B cell (primary cell): ENCODE measurements around the gene EDARADD. TPM values are rescaled to one million over a fixed set of nuclear protein-coding genes. Genes with fewer than 3 reads are reported as not detected.

ENCODE experiments used
- ATAC-seq: fragments of 200-7000 bp; cut with Tn5 transposase; one replicate; pipeline ENCODE4 v1.10.0; 2021; ENCODE audit warnings: low read depth, mild to moderate bottlenecking, moderate number of reproducible peaks, moderate library complexity
- CTCF ChIA-PET: fragments of 350-600 bp; sonication (Branson Sonifier 250); formaldehyde crosslinking; loops from one replicate; lab custom pipeline; 2021; ENCODE audit warnings: antibody characterized with exemption, inconsistent platforms; lab: Charles Lee
- POLR2A ChIA-PET: fragments of 350-600 bp; sonication (Branson Sonifier 250); formaldehyde crosslinking; loops from one replicate; lab custom pipeline; 2021; ENCODE audit warnings: antibody characterized with exemption; lab: Charles Lee
- DNase-seq: peaks from one replicate; pipeline ENCODE4 v3.0.0; 2013
- H2AFZ ChIP-seq: 2 replicates; pipeline ENCODE4 v1.6.1; 2012; ENCODE audit warnings: mild to moderate bottlenecking, low read depth, low read length; ENCODE audit not compliant: insufficient read depth, poor library complexity, severe bottlenecking
- H3K27ac ChIP-seq, 2 donors: 1 replicate in 1 of 2; 2 replicates in 1 of 2; pipeline ENCODE4 v1.5.1; 2012 to 2013; ENCODE audit warnings: low read length in 2 of 2, mild to moderate bottlenecking in 2 of 2, moderate library complexity in 1 of 2
- H3K27me3 ChIP-seq, 4 experiments: fragments of 200-600 bp in 1 of 4; sonication (generic) in 1 of 4; replicated peaks in 1 of 4; 1 replicate in 2 of 4; 2 replicates in 2 of 4; pipeline versions ENCODE4 v1.6.1 to v1.7.0; 2013 to 2016; ENCODE audit warnings: low read length in 3 of 4, mild to moderate bottlenecking in 2 of 4, mixed read lengths in 1 of 4, moderate library complexity in 1 of 4; ENCODE audit not compliant: insufficient read depth in 4 of 4, control insufficient read depth in 3 of 4; ENCODE audit errors: control extremely low read depth in 1 of 4
- H3K36me3 ChIP-seq, 2 experiments: replicated peaks in 1 of 2; 1 replicate in 1 of 2; 2 replicates in 1 of 2; pipeline versions ENCODE4 v1.6.1 to v1.7.1; 2013; ENCODE audit warnings: low read length in 1 of 2; ENCODE audit not compliant: insufficient read depth in 2 of 2, control insufficient read depth in 1 of 2; ENCODE audit errors: control extremely low read depth in 1 of 2, extremely low read depth in 1 of 2
- H3K4me1 ChIP-seq, 2 donors: fragments of 200-600 bp in 1 of 2; sonication (generic) in 1 of 2; 1 replicate in 1 of 2; 2 replicates in 1 of 2; pipeline versions ENCODE4 v1.5.1 to v1.6.1; 2013 to 2017; ENCODE audit warnings: low read length in 2 of 2; ENCODE audit not compliant: control insufficient read depth in 2 of 2, insufficient read depth in 2 of 2
- H3K4me2 ChIP-seq: replicated peaks from 2 replicates; pipeline ENCODE3; 2012; ENCODE audit warnings: mild to moderate bottlenecking, low read depth, low read length; ENCODE audit not compliant: poor library complexity, severe bottlenecking
- H3K4me3 ChIP-seq, 5 experiments: fragments of 200-600 bp in 1 of 5; sonication (generic) in 1 of 5; 1 replicate in 3 of 5; 2 replicates in 2 of 5; pipeline versions ENCODE4 v1.5.1 to v1.7.0; 2011 to 2016; ENCODE audit warnings: low read length in 4 of 5, mild to moderate bottlenecking in 4 of 5, low read depth in 2 of 5, control low read depth in 1 of 5, moderate library complexity in 1 of 5; ENCODE audit not compliant: insufficient read depth in 1 of 5; ENCODE audit errors: control extremely low read depth in 1 of 5, extremely low read depth in 1 of 5
- H3K79me2 ChIP-seq: fragments of 200-600 bp; sonication (generic); one replicate; pipeline ENCODE4 v1.6.0; 2016; ENCODE audit warnings: low read length; ENCODE audit not compliant: control insufficient read depth, insufficient read depth
- H3K9ac ChIP-seq: fragments of 200-600 bp; sonication (generic); 2 replicates; pipeline ENCODE4 v1.6.1; 2017; ENCODE audit warnings: mild to moderate bottlenecking, low read length, moderate library complexity
- H3K9me3 ChIP-seq, 3 donors: one replicate each; pipeline versions ENCODE4 v1.6.1 to v1.7.1; 2013; ENCODE audit warnings: low read length in 2 of 3; ENCODE audit not compliant: control insufficient read depth in 2 of 3, insufficient read depth in 1 of 3; ENCODE audit errors: control extremely low read depth in 1 of 3
- H4K20me1 ChIP-seq: 2 replicates; pipeline ENCODE4 v1.6.0; 2012; ENCODE audit warnings: mild to moderate bottlenecking, low read length; ENCODE audit not compliant: insufficient read depth, control insufficient read depth, poor library complexity, severe bottlenecking
- H3K27ac Mint-ChIP-seq: one replicate; pipeline ENCODE4 v1.8.0; 2021; ENCODE audit warnings: mixed read lengths
- H3K27me3 Mint-ChIP-seq: one replicate; pipeline ENCODE4 v1.8.0; 2021; ENCODE audit warnings: mixed read lengths
- H3K4me1 Mint-ChIP-seq: one replicate; pipeline ENCODE4 v1.8.0; 2021; ENCODE audit warnings: mixed read lengths
- H3K4me3 Mint-ChIP-seq: one replicate; pipeline ENCODE4 v1.8.0; 2021; ENCODE audit warnings: mixed read lengths
- H3K9me3 Mint-ChIP-seq: one replicate; pipeline ENCODE4 v1.8.0; 2022; ENCODE audit warnings: mixed read lengths; ENCODE audit not compliant: insufficient read depth
- CTCF ChIP-seq: fragments of 200-600 bp; IDR thresholded peaks from one replicate; pipeline ENCODE4 v1.8.0; 2022; ENCODE audit warnings: antibody characterized with exemption, mild to moderate bottlenecking
- EZH2 ChIP-seq: IDR thresholded peaks from 2 replicates; pipeline ENCODE4 v1.6.1; 2012; ENCODE audit warnings: borderline replicate concordance, low read depth, mild to moderate bottlenecking, moderate library complexity, low read length; ENCODE audit not compliant: insufficient read depth, poor library complexity, severe bottlenecking
- whole genome bisulfite sequencing: methylation state at CpG from one replicate; pipeline ENCODE4 v1.1.5; 2013; ENCODE audit warnings: missing lambda C conversion rate; ENCODE audit not compliant: insufficient coverage; 5-methylcytosine and 5-hydroxymethylcytosine counted together
- intact Hi-C: fragments of 100-400 bp; cut with micrococcal nuclease; formaldehyde crosslinking; loops from one replicate; pipeline ENCODE4 v1.10.0; 2022
- polyA plus RNA-seq: library from polyadenylated mRNA; depleted of rRNA; stranded (reverse); fragments of >200 nt; gene quantifications from 2 replicates; pipeline ENCODE4 v1.2.3, GENCODE V29; 2012
- total RNA-seq, 2 donors: library from RNA; stranded (reverse); fragments of 120-200 nt in 1 of 2; gene quantifications; 1 replicate in 1 of 2; 2 replicates in 1 of 2; pipeline versions ENCODE4 v1.2.3 to v1.2.4, GENCODE V29; 2013 to 2022

Gene EDARADD
- total and polyA plus RNA-seq, 2 donors (not counting 1 experiment from before 2014, with no cell fraction given): 0.15 TPM; not detected in 1

GRCh38 chr1:236345728-236346127, 48.4 kb upstream of the EDARADD start:
- Mint-ChIP-seq H3K27ac (no peak overlapping the region), H3K9me3 (no peaks in the 10 kb centered on the region), H3K27me3 (peaks cover 14% of the 10 kb centered on the region), H3K4me1 (no peaks in the 10 kb centered on the region), H3K4me3 (no peak overlapping the region)
- ChIA-PET POLR2A (no interaction called here), CTCF (interaction anchor here (1.2 to 2.1 kb wide), 3 partner anchors 236 to 242 kb away, joined by 4 to 5 read pairs (median 5); no protein-coding TSS in a partner anchor)
- no peak for TF ChIP-seq CTCF
- no peak for TF ChIP-seq EZH2
- H2AFZ ChIP-seq: no peak overlapping the region
- H3K27me3 ChIP-seq: peaks cover 0 to 7% (median 0%) of the 10 kb centered on the region in 4 experiments
- H3K4me3 ChIP-seq: no peak overlapping the region
- no peaks in the 10 kb centered on the region for H4K20me1 ChIP-seq
- H3K9ac ChIP-seq: no peak overlapping the region
- peaks cover 0 to 5% (median 0%) of the 10 kb centered on the region in 3 donors for H3K9me3 ChIP-seq
- no peak overlapping the region for H3K4me2 ChIP-seq
- no peak for ATAC-seq
- no peaks in the 10 kb centered on the region for H3K4me1 ChIP-seq
- no peak overlapping the region for H3K27ac ChIP-seq
- no peaks in the 10 kb centered on the region for H3K36me3 ChIP-seq
- H3K79me2 ChIP-seq: no peaks in the 10 kb centered on the region
- no CpG with 5 or more reads among the region's 1 CpG for WGBS
- intact Hi-C loops: loop anchor here (5.0 kb wide), 1 partner anchor 238 kb away; no protein-coding TSS in a partner anchor
- DNase-seq: no peak

- Histone ChIP-seq H3K4me2 (no peak overlapping the region), H3K9me3 (peaks cover 0 to 5% (median 0%) of the 10 kb centered on the region in 3 donors), H4K20me1 (no peaks in the 10 kb centered on the region), H3K4me1 (no peaks in the 10 kb centered on the region), H3K4me3 (no peak overlapping the region), H3K27ac (no peak overlapping the region), H3K36me3 (no peaks in the 10 kb centered on the region), H3K79me2 (no peaks in the 10 kb centered on the region), H2AFZ (no peak overlapping the region), H3K27me3 (peaks cover 0 to 13% (median 0%) of the 10 kb centered on the region in 4 experiments), H3K9ac (no peak overlapping the region)
- Mint-ChIP-seq H3K27ac (no peak overlapping the region), H3K4me3 (no peak overlapping the region), H3K9me3 (no peaks in the 10 kb centered on the region), H3K4me1 (no peaks in the 10 kb centered on the region), H3K27me3 (peaks cover 23% of the 10 kb centered on the region)
- TF ChIP-seq CTCF (no peak), EZH2 (no peak)
- CTCF ChIA-PET: no interaction called here
- DNase-seq: no peak
- intact Hi-C loops: loop anchor here (5.0 kb wide), 1 partner anchor 241 kb away; no protein-coding TSS in a partner anchor
- ATAC-seq: no peak
- POLR2A ChIA-PET: no interaction called here
- WGBS: 98% methylated on average over 31 of the region's 31 CpGs
Observed at GRCh38 chr1:236348071-236348470, 46.0 kb upstream of the EDARADD start.
